HG03457 (cell line): Measurements from ENCODE around the gene TP53I13.

Experiments used
- ATAC-seq: cut with Tn5 transposase; IDR thresholded peaks from one replicate; pipeline ENCODE4 v1.9.1; 2021; ENCODE audit warnings: moderate number of reproducible peaks; ENCODE audit not compliant: unreplicated experiment

Gene TP53I13

GRCh38 chr17:29613856-29614255 is 45.4 kb downstream of the TP53I13 start:
- ATAC-seq: no peak

- ATAC-seq: no peak
Measured at GRCh38 chr17:29614349-29615047, 46.0 kb downstream of the TP53I13 start.

- ATAC-seq: no peak
Measured at GRCh38 chr17:29615048-29615385, 46.5 kb downstream of the TP53I13 start.

- no peak for ATAC-seq
Measured at GRCh38 chr17:29615492-29616299, 47.2 kb downstream of the TP53I13 start.

GRCh38 chr17:29616300-29617048 is 48.0 kb downstream of the TP53I13 start:
- ATAC-seq: no peak

GRCh38 chr17:29617125-29617480 is 48.6 kb downstream of the TP53I13 start:
- no peak for ATAC-seq

- ATAC-seq: no peak
Measured at GRCh38 chr17:29617481-29618271, 49.2 kb downstream of the TP53I13 start.

- no peak for ATAC-seq
Measured at GRCh38 chr17:29618272-29619065, 50.0 kb downstream of the TP53I13 start.

- no peak for ATAC-seq
Measured at GRCh38 chr17:29619251-29619650, 50.8 kb downstream of the TP53I13 start.

- no peak for ATAC-seq
Measured at GRCh38 chr17:29620271-29620670, 51.8 kb downstream of the TP53I13 start.

GRCh38 chr17:29620779-29621500 is 52.4 kb downstream of the TP53I13 start:
- no peak for ATAC-seq

GRCh38 chr17:29621751-29622194 is 53.3 kb downstream of the TP53I13 start:
- ATAC-seq: no peak
